Measurements from ENCODE around the gene LZTS3. TPM values are rescaled to one million over a fixed set of nuclear protein-coding genes. Genes with fewer than 3 reads are reported as not detected.

Gene LZTS3
- polyA plus RNA-seq, 1 donor (not counting 4 experiments of a cell fraction or from before 2014, with no cell fraction given): 2.5 TPM

DNA sequence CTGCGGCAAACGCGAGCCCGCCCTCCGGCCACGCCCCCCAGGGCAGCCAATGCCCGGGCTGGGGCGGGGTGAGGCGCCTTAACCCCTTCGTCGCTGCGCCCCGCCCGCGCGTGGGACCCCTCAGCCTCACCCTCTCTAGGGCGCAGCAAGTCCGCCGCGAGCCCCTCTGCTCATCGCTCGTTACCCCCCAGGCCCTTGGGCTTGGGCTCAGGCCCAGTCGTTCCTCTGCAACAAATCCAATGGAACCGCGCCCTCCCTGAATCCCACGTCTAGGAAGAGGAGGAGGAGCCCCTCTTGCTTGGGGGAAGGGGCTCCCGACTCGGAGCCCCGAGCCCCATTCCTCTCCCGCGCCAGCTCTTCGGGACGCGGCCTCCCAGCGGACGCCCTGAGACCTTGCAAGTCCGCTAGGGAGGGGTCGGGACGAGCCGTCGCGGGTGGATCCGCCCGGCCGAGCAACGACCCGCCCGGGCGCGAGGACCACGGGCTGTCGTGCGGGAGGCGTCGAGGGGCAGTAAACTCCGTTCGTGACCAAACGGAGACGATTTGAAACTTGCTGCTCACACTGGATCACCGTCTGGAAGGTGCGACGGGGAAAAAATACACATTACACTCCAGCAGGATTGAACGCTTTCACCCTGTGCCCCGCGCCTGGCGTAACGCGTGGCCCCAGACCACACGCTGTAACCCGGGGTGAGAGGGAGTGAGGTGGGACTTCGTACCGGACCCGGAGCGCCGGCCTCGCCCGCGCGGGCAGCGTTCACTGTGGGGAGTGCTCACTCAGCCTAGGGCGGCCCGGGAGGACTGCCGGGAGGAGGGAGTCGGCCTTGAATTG lies 477 bp upstream of the LZTS3 start:
- Histone ChIP-seq H2AFZ (ENCODE audit: control insufficient read depth, low read length) (peak overlapping the region; percentile 85), H3K36me3 (ENCODE audit: control insufficient read depth in 2 of 2, extremely low read depth in 1 of 2, insufficient read depth in 2 of 2, low read length in 2 of 2) (no peaks in the 10 kb centered on the region), H3K4me1 (ENCODE audit: control insufficient read depth, extremely low read depth, insufficient read depth, low read length) (peaks cover 11% of the 10 kb centered on the region), H3K27me3 (ENCODE audit: control insufficient read depth, extremely low read depth, insufficient read depth, low read length) (peaks cover 20% of the 10 kb centered on the region), H3K9me1 (ENCODE audit: control insufficient read depth, extremely low read depth, insufficient read depth, low read length) (no peaks in the 10 kb centered on the region), H4K20me1 (ENCODE audit: control insufficient read depth, extremely low read depth, insufficient read depth, low read length) (no peaks in the 10 kb centered on the region), H3K4me2 (ENCODE audit: control insufficient read depth, extremely low read depth, insufficient read depth, low read depth, low read length) (peak overlapping the region; percentile 93), H3K4me3 (ENCODE audit: control insufficient read depth in 2 of 3, extremely low read depth in 1 of 3, insufficient read depth in 2 of 3, low read depth in 1 of 3, low read length in 3 of 3) (peak overlapping the region; percentile 69 to 98 (median 92)), H3K9me3 (ENCODE audit: control insufficient read depth, low read depth, low read length) (no peaks in the 10 kb centered on the region), H3K79me2 (ENCODE audit: control insufficient read depth, insufficient read depth, low read length) (no peaks in the 10 kb centered on the region), H3K27ac (ENCODE audit: control insufficient read depth, insufficient read depth, low read length) (peak overlapping the region; percentile 74), H3K9ac (ENCODE audit: control insufficient read depth, extremely low read depth, insufficient read depth, low read length) (peak overlapping the region; percentile 88)
- dilution Hi-C loops (cut with MboI; ENCODE audit: extremely low pct_ligation_motif_present, low sequenced_read_pairs): no loop called here
- TF ChIP-seq, protein P1, sequence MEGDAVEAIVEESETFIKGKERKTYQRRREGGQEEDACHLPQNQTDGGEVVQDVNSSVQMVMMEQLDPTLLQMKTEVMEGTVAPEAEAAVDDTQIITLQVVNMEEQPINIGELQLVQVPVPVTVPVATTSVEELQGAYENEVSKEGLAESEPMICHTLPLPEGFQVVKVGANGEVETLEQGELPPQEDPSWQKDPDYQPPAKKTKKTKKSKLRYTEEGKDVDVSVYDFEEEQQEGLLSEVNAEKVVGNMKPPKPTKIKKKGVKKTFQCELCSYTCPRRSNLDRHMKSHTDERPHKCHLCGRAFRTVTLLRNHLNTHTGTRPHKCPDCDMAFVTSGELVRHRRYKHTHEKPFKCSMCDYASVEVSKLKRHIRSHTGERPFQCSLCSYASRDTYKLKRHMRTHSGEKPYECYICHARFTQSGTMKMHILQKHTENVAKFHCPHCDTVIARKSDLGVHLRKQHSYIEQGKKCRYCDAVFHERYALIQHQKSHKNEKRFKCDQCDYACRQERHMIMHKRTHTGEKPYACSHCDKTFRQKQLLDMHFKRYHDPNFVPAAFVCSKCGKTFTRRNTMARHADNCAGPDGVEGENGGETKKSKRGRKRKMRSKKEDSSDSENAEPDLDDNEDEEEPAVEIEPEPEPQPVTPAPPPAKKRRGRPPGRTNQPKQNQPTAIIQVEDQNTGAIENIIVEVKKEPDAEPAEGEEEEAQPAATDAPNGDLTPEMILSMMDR (optimal IDR thresholded peaks at IDR 0.05 in 1 of 3, IDR thresholded peaks at IDR 0.05 in 1 of 3, conservative IDR thresholded peaks at IDR 0.05 in 1 of 3; ENCODE audit: extremely low read depth in 1 of 3, insufficient read depth in 2 of 3, low read length in 3 of 3): peak in 1 of 3 experiments; percentile 30
- no peak for TF ChIP-seq EZH2 (IDR thresholded peaks at IDR 0.05; ENCODE audit: low read length)
- no peak for FAIRE-seq
- no peak for DNase-seq (ENCODE audit: low read depth, low spot score)

DNA sequence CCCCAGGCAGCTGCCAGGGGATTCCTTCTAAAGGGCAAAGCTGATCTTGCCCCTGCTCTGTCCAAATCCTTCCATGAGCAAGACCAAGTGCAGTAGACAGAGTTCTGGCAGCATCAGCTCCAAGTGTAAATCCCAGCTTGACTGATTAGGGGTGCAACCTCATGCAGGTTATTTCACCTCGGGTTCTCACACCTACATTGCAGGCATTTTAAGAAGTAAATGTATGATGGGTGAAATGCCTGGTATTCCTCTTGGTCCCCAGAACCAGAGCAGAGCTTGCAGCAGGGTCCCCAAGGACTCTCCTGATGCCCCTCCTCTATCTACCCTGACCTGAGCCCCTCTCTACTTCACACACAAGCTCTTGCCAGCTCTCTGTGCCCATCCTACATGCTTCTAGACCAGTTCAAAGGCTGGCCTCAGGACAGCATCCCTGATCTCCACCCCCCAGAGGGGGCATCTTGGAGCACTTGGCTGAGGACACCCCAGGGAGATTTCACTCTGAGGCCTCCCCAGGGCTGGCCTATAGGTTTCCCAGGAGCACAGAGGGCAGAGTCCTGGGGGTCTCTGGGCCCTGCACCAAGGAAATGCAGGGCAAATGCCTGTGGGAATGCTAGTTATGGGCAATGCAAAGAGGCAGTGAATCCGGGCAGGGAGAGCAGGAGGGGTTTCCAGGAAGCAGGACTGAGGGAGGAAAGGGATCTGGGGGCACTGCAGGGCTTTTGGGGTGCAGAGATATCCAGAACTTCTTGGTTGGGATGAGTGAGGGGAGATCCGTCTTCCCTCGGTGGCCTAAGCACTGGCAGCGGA lies 1.0 kb downstream of the LZTS3 start:
- Histone ChIP-seq H3K4me1 (ENCODE audit: control insufficient read depth, extremely low read depth, insufficient read depth, low read length) (peaks cover 11% of the 10 kb centered on the region), H3K27ac (ENCODE audit: control insufficient read depth, insufficient read depth, low read length) (no peak overlapping the region), H3K9me1 (ENCODE audit: control insufficient read depth, extremely low read depth, insufficient read depth, low read length) (no peaks in the 10 kb centered on the region), H3K36me3 (ENCODE audit: control insufficient read depth in 2 of 2, extremely low read depth in 1 of 2, insufficient read depth in 2 of 2, low read length in 2 of 2) (no peaks in the 10 kb centered on the region), H3K4me2 (ENCODE audit: control insufficient read depth, extremely low read depth, insufficient read depth, low read depth, low read length) (peak overlapping the region; percentile 93), H2AFZ (ENCODE audit: control insufficient read depth, low read length) (no peak overlapping the region), H3K9me3 (ENCODE audit: control insufficient read depth, low read depth, low read length) (no peaks in the 10 kb centered on the region), H3K27me3 (ENCODE audit: control insufficient read depth, extremely low read depth, insufficient read depth, low read length) (peaks cover 35% of the 10 kb centered on the region), H3K79me2 (ENCODE audit: control insufficient read depth, insufficient read depth, low read length) (no peaks in the 10 kb centered on the region), H4K20me1 (ENCODE audit: control insufficient read depth, extremely low read depth, insufficient read depth, low read length) (no peaks in the 10 kb centered on the region), H3K4me3 (ENCODE audit: control insufficient read depth in 2 of 3, extremely low read depth in 1 of 3, insufficient read depth in 2 of 3, low read depth in 1 of 3, low read length in 3 of 3) (peak overlapping the region; percentile 69 to 98 (median 92)), H3K9ac (ENCODE audit: control insufficient read depth, extremely low read depth, insufficient read depth, low read length) (peak overlapping the region; percentile 88)
- TF ChIP-seq EZH2 (IDR thresholded peaks at IDR 0.05; ENCODE audit: low read length): no peak
- TF ChIP-seq, protein P1 (optimal IDR thresholded peaks at IDR 0.05 in 1 of 3, IDR thresholded peaks at IDR 0.05 in 1 of 3, conservative IDR thresholded peaks at IDR 0.05 in 1 of 3; ENCODE audit: extremely low read depth in 1 of 3, insufficient read depth in 2 of 3, low read length in 3 of 3): no peak
- FAIRE-seq (no peak), DNase-seq (ENCODE audit: low read depth, low spot score) (no peak)
- dilution Hi-C loops (cut with MboI; ENCODE audit: extremely low pct_ligation_motif_present, low sequenced_read_pairs): no loop called here

Data from keratinocyte (primary cell).